WTC11 (cell line): ENCODE measurements around the gene UBQLN1.

Experiments
- CREB1 ChIP-seq: sonication (generic); formaldehyde crosslinking; IDR thresholded peaks from 2 replicates; pipeline ENCODE4 v1.8.0; 2023; ENCODE audit warnings: mild to moderate bottlenecking, missing genetic modification reagents
- GABPB1 ChIP-seq: sonication (generic); formaldehyde crosslinking; IDR thresholded peaks from 2 replicates; pipeline ENCODE4 v1.8.1; 2023; ENCODE audit warnings: mild to moderate bottlenecking, missing genetic modification reagents
- JAZF1 ChIP-seq: fragments of 250-450 bp; sonication (Bioruptor Pico); IDR thresholded peaks from 2 replicates; pipeline ENCODE4 v1.9.0; 2021; ENCODE audit warnings: moderate library complexity, mild to moderate bottlenecking, inconsistent platforms
- JUN ChIP-seq: sonication (generic); formaldehyde crosslinking; IDR thresholded peaks from 2 replicates; pipeline ENCODE4 v1.8.0; 2023; ENCODE audit warnings: mild to moderate bottlenecking, missing genetic modification reagents
- NFATC4 ChIP-seq: fragments of 250-450 bp; sonication (Bioruptor Pico); IDR thresholded peaks from 2 replicates; pipeline ENCODE4 v1.9.0; 2021; ENCODE audit warnings: mild to moderate bottlenecking
- NFYB ChIP-seq: sonication (generic); formaldehyde crosslinking; conservative IDR thresholded peaks from 2 replicates; pipeline ENCODE4 v1.8.0; 2022; ENCODE audit warnings: low read depth, missing genetic modification reagents
- NR2C2 ChIP-seq: sonication (generic); formaldehyde crosslinking; IDR thresholded peaks from 2 replicates; pipeline ENCODE4 v1.8.0; 2022; ENCODE audit warnings: mild to moderate bottlenecking, missing genetic modification reagents
- TF ChIP-seq, protein P1 (sequence below): fragments of 200-600 bp; IDR thresholded peaks from 2 replicates; pipeline ENCODE4 v1.8.0; 2022; ENCODE audit warnings: antibody characterized with exemption
- TF ChIP-seq, protein P2 (sequence below): sonication (generic); formaldehyde crosslinking; IDR thresholded peaks from 2 replicates; pipeline ENCODE4 v1.8.0; 2022; ENCODE audit warnings: mild to moderate bottlenecking, missing genetic modification reagents
- TF ChIP-seq, protein P3 (sequence below): sonication (generic); formaldehyde crosslinking; IDR thresholded peaks from 2 replicates; pipeline ENCODE4 v1.8.0; 2022; ENCODE audit warnings: missing genetic modification reagents
- TF ChIP-seq, protein P4 (sequence below): sonication (generic); formaldehyde crosslinking; IDR thresholded peaks from 2 replicates; pipeline ENCODE4 v1.8.0; 2023; ENCODE audit warnings: missing genetic modification reagents
- TF ChIP-seq, protein P5 (sequence below): sonication (generic); formaldehyde crosslinking; IDR thresholded peaks from 2 replicates; pipeline ENCODE4 v1.8.1; 2023; ENCODE audit warnings: mild to moderate bottlenecking, missing genetic modification reagents, borderline replicate concordance

DNA sequence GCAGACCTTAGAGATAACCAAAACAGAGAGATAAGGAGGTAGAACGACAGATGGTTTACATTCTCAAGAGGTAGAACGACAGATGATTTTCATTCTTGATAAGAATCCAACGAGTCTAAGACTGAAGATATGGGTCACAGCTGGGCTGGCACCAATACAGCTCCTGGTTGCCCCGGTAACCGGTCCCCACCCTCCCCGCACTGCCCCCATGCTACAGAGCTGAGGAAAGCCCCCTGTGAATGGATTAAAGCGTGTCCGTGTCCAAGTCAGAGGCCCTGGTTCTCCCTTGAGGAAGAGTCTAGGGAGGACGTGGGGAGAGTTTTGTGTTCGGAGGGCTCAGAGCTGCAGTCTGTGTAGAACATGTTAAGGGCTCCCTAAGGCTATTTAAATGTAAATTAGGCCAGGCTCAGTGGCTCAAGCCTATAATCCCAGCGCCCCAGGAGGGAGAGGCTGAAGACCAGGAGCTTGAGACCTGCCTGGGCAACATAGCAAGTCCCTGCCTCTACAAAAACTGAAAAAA, 76.8 kb downstream of the UBQLN1 start:
- TF ChIP-seq, protein P1, sequence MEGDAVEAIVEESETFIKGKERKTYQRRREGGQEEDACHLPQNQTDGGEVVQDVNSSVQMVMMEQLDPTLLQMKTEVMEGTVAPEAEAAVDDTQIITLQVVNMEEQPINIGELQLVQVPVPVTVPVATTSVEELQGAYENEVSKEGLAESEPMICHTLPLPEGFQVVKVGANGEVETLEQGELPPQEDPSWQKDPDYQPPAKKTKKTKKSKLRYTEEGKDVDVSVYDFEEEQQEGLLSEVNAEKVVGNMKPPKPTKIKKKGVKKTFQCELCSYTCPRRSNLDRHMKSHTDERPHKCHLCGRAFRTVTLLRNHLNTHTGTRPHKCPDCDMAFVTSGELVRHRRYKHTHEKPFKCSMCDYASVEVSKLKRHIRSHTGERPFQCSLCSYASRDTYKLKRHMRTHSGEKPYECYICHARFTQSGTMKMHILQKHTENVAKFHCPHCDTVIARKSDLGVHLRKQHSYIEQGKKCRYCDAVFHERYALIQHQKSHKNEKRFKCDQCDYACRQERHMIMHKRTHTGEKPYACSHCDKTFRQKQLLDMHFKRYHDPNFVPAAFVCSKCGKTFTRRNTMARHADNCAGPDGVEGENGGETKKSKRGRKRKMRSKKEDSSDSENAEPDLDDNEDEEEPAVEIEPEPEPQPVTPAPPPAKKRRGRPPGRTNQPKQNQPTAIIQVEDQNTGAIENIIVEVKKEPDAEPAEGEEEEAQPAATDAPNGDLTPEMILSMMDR: no peak
- TF ChIP-seq, protein P2, sequence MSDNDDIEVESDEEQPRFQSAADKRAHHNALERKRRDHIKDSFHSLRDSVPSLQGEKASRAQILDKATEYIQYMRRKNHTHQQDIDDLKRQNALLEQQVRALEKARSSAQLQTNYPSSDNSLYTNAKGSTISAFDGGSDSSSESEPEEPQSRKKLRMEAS (CRISPR knock-in tag): no peak
- TF ChIP-seq, protein P3, sequence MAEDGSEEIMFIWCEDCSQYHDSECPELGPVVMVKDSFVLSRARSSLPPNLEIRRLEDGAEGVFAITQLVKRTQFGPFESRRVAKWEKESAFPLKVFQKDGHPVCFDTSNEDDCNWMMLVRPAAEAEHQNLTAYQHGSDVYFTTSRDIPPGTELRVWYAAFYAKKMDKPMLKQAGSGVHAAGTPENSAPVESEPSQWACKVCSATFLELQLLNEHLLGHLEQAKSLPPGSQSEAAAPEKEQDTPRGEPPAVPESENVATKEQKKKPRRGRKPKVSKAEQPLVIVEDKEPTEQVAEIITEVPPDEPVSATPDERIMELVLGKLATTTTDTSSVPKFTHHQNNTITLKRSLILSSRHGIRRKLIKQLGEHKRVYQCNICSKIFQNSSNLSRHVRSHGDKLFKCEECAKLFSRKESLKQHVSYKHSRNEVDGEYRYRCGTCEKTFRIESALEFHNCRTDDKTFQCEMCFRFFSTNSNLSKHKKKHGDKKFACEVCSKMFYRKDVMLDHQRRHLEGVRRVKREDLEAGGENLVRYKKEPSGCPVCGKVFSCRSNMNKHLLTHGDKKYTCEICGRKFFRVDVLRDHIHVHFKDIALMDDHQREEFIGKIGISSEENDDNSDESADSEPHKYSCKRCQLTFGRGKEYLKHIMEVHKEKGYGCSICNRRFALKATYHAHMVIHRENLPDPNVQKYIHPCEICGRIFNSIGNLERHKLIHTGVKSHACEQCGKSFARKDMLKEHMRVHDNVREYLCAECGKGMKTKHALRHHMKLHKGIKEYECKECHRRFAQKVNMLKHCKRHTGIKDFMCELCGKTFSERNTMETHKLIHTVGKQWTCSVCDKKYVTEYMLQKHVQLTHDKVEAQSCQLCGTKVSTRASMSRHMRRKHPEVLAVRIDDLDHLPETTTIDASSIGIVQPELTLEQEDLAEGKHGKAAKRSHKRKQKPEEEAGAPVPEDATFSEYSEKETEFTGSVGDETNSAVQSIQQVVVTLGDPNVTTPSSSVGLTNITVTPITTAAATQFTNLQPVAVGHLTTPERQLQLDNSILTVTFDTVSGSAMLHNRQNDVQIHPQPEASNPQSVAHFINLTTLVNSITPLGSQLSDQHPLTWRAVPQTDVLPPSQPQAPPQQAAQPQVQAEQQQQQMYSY (CRISPR knock-in tag): no peak
- TF ChIP-seq NFATC4 (CRISPR knock-in tag) (no peak), JAZF1 (CRISPR knock-in tag) (no peak), NFYB (CRISPR knock-in tag) (no peak), GABPB1 (CRISPR knock-in tag) (no peak), JUN (CRISPR knock-in tag) (no peak), CREB1 (CRISPR knock-in tag) (no peak), NR2C2 (no peak)
- TF ChIP-seq, protein P4, sequence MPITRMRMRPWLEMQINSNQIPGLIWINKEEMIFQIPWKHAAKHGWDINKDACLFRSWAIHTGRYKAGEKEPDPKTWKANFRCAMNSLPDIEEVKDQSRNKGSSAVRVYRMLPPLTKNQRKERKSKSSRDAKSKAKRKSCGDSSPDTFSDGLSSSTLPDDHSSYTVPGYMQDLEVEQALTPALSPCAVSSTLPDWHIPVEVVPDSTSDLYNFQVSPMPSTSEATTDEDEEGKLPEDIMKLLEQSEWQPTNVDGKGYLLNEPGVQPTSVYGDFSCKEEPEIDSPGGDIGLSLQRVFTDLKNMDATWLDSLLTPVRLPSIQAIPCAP: no peak
- TF ChIP-seq, protein P5, sequence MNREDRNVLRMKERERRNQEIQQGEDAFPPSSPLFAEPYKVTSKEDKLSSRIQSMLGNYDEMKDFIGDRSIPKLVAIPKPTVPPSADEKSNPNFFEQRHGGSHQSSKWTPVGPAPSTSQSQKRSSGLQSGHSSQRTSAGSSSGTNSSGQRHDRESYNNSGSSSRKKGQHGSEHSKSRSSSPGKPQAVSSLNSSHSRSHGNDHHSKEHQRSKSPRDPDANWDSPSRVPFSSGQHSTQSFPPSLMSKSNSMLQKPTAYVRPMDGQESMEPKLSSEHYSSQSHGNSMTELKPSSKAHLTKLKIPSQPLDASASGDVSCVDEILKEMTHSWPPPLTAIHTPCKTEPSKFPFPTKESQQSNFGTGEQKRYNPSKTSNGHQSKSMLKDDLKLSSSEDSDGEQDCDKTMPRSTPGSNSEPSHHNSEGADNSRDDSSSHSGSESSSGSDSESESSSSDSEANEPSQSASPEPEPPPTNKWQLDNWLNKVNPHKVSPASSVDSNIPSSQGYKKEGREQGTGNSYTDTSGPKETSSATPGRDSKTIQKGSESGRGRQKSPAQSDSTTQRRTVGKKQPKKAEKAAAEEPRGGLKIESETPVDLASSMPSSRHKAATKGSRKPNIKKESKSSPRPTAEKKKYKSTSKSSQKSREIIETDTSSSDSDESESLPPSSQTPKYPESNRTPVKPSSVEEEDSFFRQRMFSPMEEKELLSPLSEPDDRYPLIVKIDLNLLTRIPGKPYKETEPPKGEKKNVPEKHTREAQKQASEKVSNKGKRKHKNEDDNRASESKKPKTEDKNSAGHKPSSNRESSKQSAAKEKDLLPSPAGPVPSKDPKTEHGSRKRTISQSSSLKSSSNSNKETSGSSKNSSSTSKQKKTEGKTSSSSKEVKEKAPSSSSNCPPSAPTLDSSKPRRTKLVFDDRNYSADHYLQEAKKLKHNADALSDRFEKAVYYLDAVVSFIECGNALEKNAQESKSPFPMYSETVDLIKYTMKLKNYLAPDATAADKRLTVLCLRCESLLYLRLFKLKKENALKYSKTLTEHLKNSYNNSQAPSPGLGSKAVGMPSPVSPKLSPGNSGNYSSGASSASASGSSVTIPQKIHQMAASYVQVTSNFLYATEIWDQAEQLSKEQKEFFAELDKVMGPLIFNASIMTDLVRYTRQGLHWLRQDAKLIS (CRISPR knock-in tag): no peak
